Measurements from ENCODE around the gene AMFR.
"Not testable (repeated sequence)": the region's sequence is repeated elsewhere in the genome, so short reads cannot be mapped to it uniquely, and the experiment has no call there.

Gene AMFR

GRCh38 chr16:56389554-56389953 is 35.8 kb downstream of the AMFR start:
- no peak for DNase-seq (ENCODE audit: low read depth in 1 of 2, low spot score in 1 of 2)

GRCh38 chr16:56388209-56388608 is 37.1 kb downstream of the AMFR start:
- no peak for DNase-seq (ENCODE audit: low read depth in 1 of 2, low spot score in 1 of 2)

- no peak for DNase-seq (ENCODE audit: low read depth in 1 of 2, low spot score in 1 of 2)
Measured at GRCh38 chr16:56387396-56387795, 37.9 kb downstream of the AMFR start.

- no peak for DNase-seq (ENCODE audit: low read depth in 1 of 2, low spot score in 1 of 2)
Measured at GRCh38 chr16:56384074-56384721, 41.1 kb downstream of the AMFR start.

GRCh38 chr16:56382901-56383355 is 42.4 kb downstream of the AMFR start:
- DNase-seq (ENCODE audit: low read depth in 1 of 2, low spot score in 1 of 2) = no peak

GRCh38 chr16:56382459-56382858 is 42.9 kb downstream of the AMFR start:
- DNase-seq (ENCODE audit: low read depth in 1 of 2, low spot score in 1 of 2) = no peak

GRCh38 chr16:56380778-56381485 is 44.4 kb downstream of the AMFR start:
- DNase-seq (ENCODE audit: low read depth in 1 of 2, low spot score in 1 of 2) = not testable (repeated sequence)

- not testable (repeated sequence) for DNase-seq (ENCODE audit: low read depth in 1 of 2, low spot score in 1 of 2)
Measured at GRCh38 chr16:56379044-56379443, 46.3 kb downstream of the AMFR start.

GRCh38 chr16:56375792-56376191 is 49.6 kb downstream of the AMFR start:
- not testable (repeated sequence) for DNase-seq (ENCODE audit: low read depth in 1 of 2, low spot score in 1 of 2)

- DNase-seq (ENCODE audit: low read depth in 1 of 2, low spot score in 1 of 2) = no peak
Measured at GRCh38 chr16:56373003-56373402, 52.3 kb downstream of the AMFR start.

GRCh38 chr16:56372013-56372634 is 53.2 kb downstream of the AMFR start:
- no peak for DNase-seq (ENCODE audit: low read depth in 1 of 2, low spot score in 1 of 2)

GRCh38 chr16:56371660-56371937 is 53.7 kb downstream of the AMFR start:
- DNase-seq (ENCODE audit: low read depth in 1 of 2, low spot score in 1 of 2) = no peak

- no peak for DNase-seq (ENCODE audit: low read depth in 1 of 2, low spot score in 1 of 2)
Measured at GRCh38 chr16:56370875-56371659, 54.3 kb downstream of the AMFR start.

- no peak for DNase-seq (ENCODE audit: low read depth in 1 of 2, low spot score in 1 of 2)
Measured at GRCh38 chr16:56370185-56370874, 55.0 kb downstream of the AMFR start.

GRCh38 chr16:56369202-56369601 is 56.1 kb downstream of the AMFR start:
- DNase-seq (ENCODE audit: low read depth in 1 of 2, low spot score in 1 of 2) = no peak

- no peak for DNase-seq (ENCODE audit: low read depth in 1 of 2, low spot score in 1 of 2)
Measured at GRCh38 chr16:56368545-56368944, 56.8 kb downstream of the AMFR start.

- no peak for DNase-seq (ENCODE audit: low read depth in 1 of 2, low spot score in 1 of 2)
Measured at GRCh38 chr16:56367764-56368163, 57.6 kb downstream of the AMFR start.

GRCh38 chr16:56366945-56367344 is 58.4 kb downstream of the AMFR start:
- no peak for DNase-seq (ENCODE audit: low read depth in 1 of 2, low spot score in 1 of 2)

GRCh38 chr16:56365552-56365951 is 59.8 kb downstream of the AMFR start:
- no peak for DNase-seq (ENCODE audit: low read depth in 1 of 2, low spot score in 1 of 2)

- no peak for DNase-seq (ENCODE audit: low read depth in 1 of 2, low spot score in 1 of 2)
Measured at GRCh38 chr16:56364865-56365264, 60.5 kb downstream of the AMFR start.
